Lower leg skin (tissue), 3 donors: ENCODE data around the gene DEXI.

Experiments used
- POLR2A ChIP-seq, 2 donors: fragments of 450-650 bp; IDR thresholded peaks; one replicate each; pipeline ENCODE4 v1.6.1; 2016 to 2017; ENCODE audit warnings: antibody characterized with exemption in 2 of 2, mild to moderate bottlenecking in 1 of 2, moderate library complexity in 1 of 2
- TF ChIP-seq, protein P1 (sequence below), 3 donors: fragments of 450-650 bp; IDR thresholded peaks; one replicate each; pipeline ENCODE4 v1.5.1; 2016; ENCODE audit warnings: antibody characterized with exemption in 3 of 3, mild to moderate bottlenecking in 3 of 3, moderate library complexity in 2 of 3

DNA sequence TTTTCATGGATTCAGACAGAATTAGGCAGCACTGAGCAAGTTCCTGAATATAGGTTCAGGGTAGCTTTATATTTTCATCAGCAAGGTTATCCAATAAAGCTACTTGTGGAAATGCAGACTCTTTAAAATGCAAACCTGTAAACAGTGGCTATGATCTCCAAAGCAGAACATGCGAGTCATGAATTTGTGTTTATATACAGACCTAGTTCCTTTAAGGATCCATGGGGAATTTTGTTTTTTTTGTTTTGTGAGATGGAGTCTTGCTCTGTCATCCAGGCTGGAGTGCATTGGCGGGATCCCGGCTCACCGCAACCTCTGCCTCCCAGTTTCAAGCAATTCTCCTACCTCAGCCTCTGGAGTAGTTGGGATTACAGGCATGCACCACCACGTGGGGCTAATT is 16.9 kb upstream of the DEXI start:
- TF ChIP-seq, protein P1, sequence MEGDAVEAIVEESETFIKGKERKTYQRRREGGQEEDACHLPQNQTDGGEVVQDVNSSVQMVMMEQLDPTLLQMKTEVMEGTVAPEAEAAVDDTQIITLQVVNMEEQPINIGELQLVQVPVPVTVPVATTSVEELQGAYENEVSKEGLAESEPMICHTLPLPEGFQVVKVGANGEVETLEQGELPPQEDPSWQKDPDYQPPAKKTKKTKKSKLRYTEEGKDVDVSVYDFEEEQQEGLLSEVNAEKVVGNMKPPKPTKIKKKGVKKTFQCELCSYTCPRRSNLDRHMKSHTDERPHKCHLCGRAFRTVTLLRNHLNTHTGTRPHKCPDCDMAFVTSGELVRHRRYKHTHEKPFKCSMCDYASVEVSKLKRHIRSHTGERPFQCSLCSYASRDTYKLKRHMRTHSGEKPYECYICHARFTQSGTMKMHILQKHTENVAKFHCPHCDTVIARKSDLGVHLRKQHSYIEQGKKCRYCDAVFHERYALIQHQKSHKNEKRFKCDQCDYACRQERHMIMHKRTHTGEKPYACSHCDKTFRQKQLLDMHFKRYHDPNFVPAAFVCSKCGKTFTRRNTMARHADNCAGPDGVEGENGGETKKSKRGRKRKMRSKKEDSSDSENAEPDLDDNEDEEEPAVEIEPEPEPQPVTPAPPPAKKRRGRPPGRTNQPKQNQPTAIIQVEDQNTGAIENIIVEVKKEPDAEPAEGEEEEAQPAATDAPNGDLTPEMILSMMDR (IDR thresholded peaks at IDR 0.05), result no peak
- TF ChIP-seq POLR2A (IDR thresholded peaks at IDR 0.05), result no peak
